A549 (cell line): Measurements from ENCODE around the gene NHLRC2. TPM values are rescaled to one million over a fixed set of nuclear protein-coding genes. Genes with fewer than 3 reads are reported as not detected.

ENCODE experiments used
- ATAC-seq, 2 experiments: fragments of 200-7000 bp in 1 of 2; fragments of >200 bp in 1 of 2; cut with Nextera tagmentation in 1 of 2; cut with Tn5 transposase in 1 of 2; 3 replicates each; pipeline versions ENCODE4 v1.8.0 to v1.9.1; 2018 to 2020; ENCODE audit warnings: mild to moderate bottlenecking in 1 of 2, moderate library complexity in 1 of 2
- CTCF ChIA-PET: fragments of 300-600 bp; sonication (Branson Sonifier 250); formaldehyde crosslinking; extraction: SDS; loops from one replicate; lab custom pipeline; 2021; ENCODE audit warnings: antibody characterized with exemption, inconsistent platforms; lab: Yijun Ruan, JAX
- POLR2A ChIA-PET: fragments of 350-600 bp; formaldehyde crosslinking; extraction: SDS; loops from one replicate; lab custom pipeline; 2021; ENCODE audit warnings: antibody characterized with exemption, inconsistent platforms; lab: Yijun Ruan, JAX
- DNase-seq, 2 experiments: peaks; one replicate each; pipeline versions ENCODE4 v3.0.0 to v3.0.0-alpha.2; 2011 to 2016; ENCODE audit warnings: low read depth in 1 of 2, low spot score in 1 of 2
- FAIRE-seq: peaks from 2 replicates; lab custom pipeline; 2011; peaks lifted over from hg19 to GRCh38; lab: Jason Lieb, UNC
- H3K27ac ChIP-seq, 2 experiments: fragments of >200 bp; sonication (Bioruptor Twin); formaldehyde crosslinking; 3 replicates each; pipeline ENCODE4 v1.5.1; 2016 to 2017
- H3K4me1 ChIP-seq: fragments of >200 bp; sonication (Bioruptor Twin); formaldehyde crosslinking; 3 replicates; pipeline ENCODE4 v1.6.1; 2016
- H3K4me2 ChIP-seq: fragments of >200 bp; sonication (Bioruptor Twin); formaldehyde crosslinking; 3 replicates; pipeline ENCODE4 v1.6.1; 2016
- H3K4me3 ChIP-seq: fragments of >200 bp; sonication (Bioruptor Twin); formaldehyde crosslinking; 3 replicates; pipeline ENCODE4 v1.5.1; 2016
- H3K9me3 ChIP-seq: fragments of >200 bp; sonication (Bioruptor Twin); formaldehyde crosslinking; 3 replicates; pipeline ENCODE4 v1.6.1; 2016
- CEBPB ChIP-seq, 2 experiments: fragments of >200 bp in 1 of 2; sonication (Bioruptor Twin) in 1 of 2; formaldehyde crosslinking in 1 of 2; IDR thresholded peaks; 2 replicates each; pipeline ENCODE4 v1.6.1; 2012 to 2016
- EP300 ChIP-seq, 2 experiments: fragments of >200 bp; sonication (Bioruptor Twin); formaldehyde crosslinking; IDR thresholded peaks; 2 replicates in 1 of 2; 3 replicates in 1 of 2; pipeline ENCODE4 v1.6.1; 2016 to 2017
- ESRRA ChIP-seq: fragments of 150-350 bp; IDR thresholded peaks from 2 replicates; pipeline ENCODE4 v1.6.1; 2014; ENCODE audit warnings: mild to moderate bottlenecking, low read length, borderline replicate concordance
- FOSB ChIP-seq: fragments of 250-450 bp; sonication (Bioruptor Pico); IDR thresholded peaks from 2 replicates; pipeline ENCODE4 v1.5.0; 2020; ENCODE audit warnings: mild to moderate bottlenecking, moderate library complexity
- FOXS1 ChIP-seq: fragments of 250-450 bp; sonication (Bioruptor Pico); IDR thresholded peaks from 2 replicates; pipeline ENCODE4 v1.5.0; 2020; ENCODE audit warnings: mild to moderate bottlenecking, moderate library complexity
- GATA3 ChIP-seq: IDR thresholded peaks from 2 replicates; pipeline ENCODE4 v1.6.1; 2012; ENCODE audit warnings: borderline replicate concordance
- HDAC2 ChIP-seq: fragments of 200-600 bp; sonication (generic); IDR thresholded peaks from 2 replicates; pipeline ENCODE4 v1.6.1; 2016
- HEYL ChIP-seq: fragments of 250-450 bp; sonication (Bioruptor Pico); IDR thresholded peaks from 2 replicates; pipeline ENCODE4 v1.8.0; 2021; ENCODE audit warnings: mild to moderate bottlenecking, moderate library complexity
- HOXA7 ChIP-seq: fragments of 250-450 bp; sonication (Bioruptor Pico); IDR thresholded peaks from 2 replicates; pipeline ENCODE4 v1.5.0; 2020; ENCODE audit warnings: mild to moderate bottlenecking, moderate library complexity
- JUN ChIP-seq, 2 experiments: fragments of >200 bp; sonication (Bioruptor Twin); formaldehyde crosslinking; IDR thresholded peaks; 2 replicates in 1 of 2; 3 replicates in 1 of 2; pipeline ENCODE4 v1.6.1; 2016 to 2017
- JUNB ChIP-seq: fragments of >200 bp; sonication (Bioruptor Twin); formaldehyde crosslinking; IDR thresholded peaks from 2 replicates; pipeline ENCODE4 v1.6.1; 2016
- MAFK ChIP-seq: fragments of 450-650 bp; IDR thresholded peaks from 2 replicates; pipeline ENCODE4 v1.6.1; 2014; ENCODE audit not compliant: partially characterized antibody
- MAZ ChIP-seq: fragments of 150-350 bp; IDR thresholded peaks from 2 replicates; pipeline ENCODE4 v1.6.1; 2014; ENCODE audit warnings: antibody characterized with exemption, low read depth, low read length, borderline replicate concordance
- MYC ChIP-seq: IDR thresholded peaks from 2 replicates; pipeline ENCODE4 v1.6.1; 2012; ENCODE audit warnings: mild to moderate bottlenecking, inconsistent platforms, low read length, improper control_type of control experiment, borderline replicate concordance
- RAD21 ChIP-seq, 2 experiments: fragments of >200 bp in 1 of 2; sonication (Bioruptor Twin) in 1 of 2; formaldehyde crosslinking in 1 of 2; IDR thresholded peaks in 1 of 2; conservative IDR thresholded peaks in 1 of 2; 2 replicates in 1 of 2; 3 replicates in 1 of 2; pipeline ENCODE4 v1.6.1; 2012 to 2018; ENCODE audit warnings: inconsistent platforms in 1 of 2
- SREBF2 ChIP-seq: fragments of 450-650 bp; IDR thresholded peaks from 2 replicates; pipeline ENCODE4 v1.6.1; 2014; ENCODE audit warnings: mild to moderate bottlenecking, moderate library complexity
- WGBS: methylation state at CpG from one replicate; pipeline ENCODE4 v1.1.6; 2017; ENCODE audit errors: missing lambda C conversion rate; 5-methylcytosine and 5-hydroxymethylcytosine counted together
- polyA plus RNA-seq, 4 experiments: library from polyadenylated mRNA; depleted of rRNA in 3 of 4; stranded (reverse); fragments of >200 nt; fragmentation: RNase III in 1 of 4; extraction: RNeasy Plus Mini Kit Qiagen cat#74134 plus additional on column Dnase treatment in 1 of 4; gene quantifications; 2 replicates in 3 of 4; 3 replicates in 1 of 4; pipeline ENCODE4 v1.2.3, GENCODE V29; 2011 to 2017
- TF ChIP-seq, protein P1 (sequence below): fragments of 250-450 bp; sonication (Bioruptor Pico); IDR thresholded peaks from 2 replicates; pipeline ENCODE4 v1.5.0; 2020; ENCODE audit warnings: low read depth, mild to moderate bottlenecking, moderate library complexity
- TF ChIP-seq, protein P2 (sequence below): IDR thresholded peaks from 2 replicates; pipeline ENCODE4 v1.6.1; 2012
- TF ChIP-seq, protein P3 (sequence below): fragments of >200 bp; sonication (Bioruptor Twin); formaldehyde crosslinking; IDR thresholded peaks from 3 replicates; pipeline ENCODE4 v1.6.1; 2016
- TF ChIP-seq, protein P4 (sequence below): fragments of 450-650 bp; IDR thresholded peaks from 2 replicates; pipeline ENCODE4 v1.6.1; 2014; ENCODE audit warnings: antibody characterized with exemption
- TF ChIP-seq, protein P5 (sequence below): fragments of 150-350 bp; IDR thresholded peaks from 2 replicates; pipeline ENCODE4 v1.6.1; 2014; ENCODE audit warnings: low read depth, mild to moderate bottlenecking, low read length
- TF ChIP-seq, protein P6 (sequence below): fragments of 200-600 bp; sonication (generic); IDR thresholded peaks from 2 replicates; pipeline ENCODE4 v1.6.1; 2016; ENCODE audit warnings: antibody characterized with exemption, mild to moderate bottlenecking, moderate library complexity

NHLRC2 gene
- polyA plus RNA-seq, 2 of the 4 experiments (the other 2 are of a cell fraction): 4.9 to 17.3 TPM

DNA sequence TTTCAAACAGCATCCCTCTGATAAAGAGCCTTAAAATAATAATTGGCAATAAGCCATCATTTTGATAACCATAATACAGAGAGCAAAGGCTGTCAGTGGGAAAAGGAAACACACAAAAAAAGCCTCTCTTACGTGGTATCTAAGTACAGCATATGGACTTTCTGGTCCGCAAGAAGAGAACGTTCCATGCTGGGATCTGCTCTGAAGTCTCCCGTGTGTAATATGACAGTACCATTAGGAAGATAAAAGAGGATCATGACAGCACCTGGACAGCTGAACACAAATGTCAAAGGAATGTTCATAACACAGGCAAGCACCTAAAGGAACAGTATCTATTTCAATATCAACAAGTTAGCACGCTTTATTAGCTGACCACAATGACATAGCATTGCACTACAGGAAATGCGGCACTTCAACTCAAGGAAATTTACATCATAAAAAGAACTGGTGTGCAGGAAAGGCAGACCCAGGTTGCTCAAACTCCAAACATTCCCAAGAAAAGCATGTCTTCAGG lies 10.4 kb upstream of the NHLRC2 start (continued):
- TF ChIP-seq, protein P1, sequence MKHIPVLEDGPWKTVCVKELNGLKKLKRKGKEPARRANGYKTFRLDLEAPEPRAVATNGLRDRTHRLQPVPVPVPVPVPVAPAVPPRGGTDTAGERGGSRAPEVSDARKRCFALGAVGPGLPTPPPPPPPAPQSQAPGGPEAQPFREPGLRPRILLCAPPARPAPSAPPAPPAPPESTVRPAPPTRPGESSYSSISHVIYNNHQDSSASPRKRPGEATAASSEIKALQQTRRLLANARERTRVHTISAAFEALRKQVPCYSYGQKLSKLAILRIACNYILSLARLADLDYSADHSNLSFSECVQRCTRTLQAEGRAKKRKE: no peak
- no peak for TF ChIP-seq CEBPB (IDR thresholded peaks at IDR 0.05)
- TF ChIP-seq ESRRA: no peak
- TF ChIP-seq FOXS1 (CRISPR knock-in tag): no peak
- TF ChIP-seq MAZ: no peak
- no peak for TF ChIP-seq HDAC2
- TF ChIP-seq GATA3: no peak
- TF ChIP-seq, protein P2, sequence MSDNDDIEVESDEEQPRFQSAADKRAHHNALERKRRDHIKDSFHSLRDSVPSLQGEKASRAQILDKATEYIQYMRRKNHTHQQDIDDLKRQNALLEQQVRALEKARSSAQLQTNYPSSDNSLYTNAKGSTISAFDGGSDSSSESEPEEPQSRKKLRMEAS: no peak

DNA sequence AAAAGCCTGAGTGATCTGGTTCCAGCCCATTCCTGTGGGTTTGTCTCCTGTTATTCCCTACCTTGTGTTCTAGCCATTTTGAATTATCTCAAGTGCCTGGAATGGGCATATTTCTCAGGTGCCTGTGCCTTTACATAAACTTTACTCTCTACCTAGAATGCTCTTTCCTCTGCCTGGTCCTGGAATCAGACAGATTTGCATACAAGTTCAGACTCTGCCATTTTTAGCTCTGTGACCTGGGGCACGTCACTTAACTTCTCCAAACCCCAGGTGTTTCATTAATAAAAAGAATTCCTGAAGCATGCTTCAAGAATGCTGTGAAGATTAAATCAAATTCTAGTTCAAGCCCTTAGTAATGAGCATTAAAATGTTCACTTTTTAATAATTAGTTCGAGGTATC lies 8.4 kb upstream of the NHLRC2 start:
- ATAC-seq (no peak), FAIRE-seq (no peak), DNase-seq (no peak)
- peaks cover 2% of the 10 kb centered on the region; the same call in 1 of the 3 replicates for H3K4me1 ChIP-seq
- no peak overlapping the region for H3K4me3 ChIP-seq
- H3K27ac ChIP-seq: no peak overlapping the region
- no peaks in the 10 kb centered on the region for H3K9me3 ChIP-seq
- H3K4me2 ChIP-seq: no peak overlapping the region
- ChIA-PET POLR2A (no interaction called here), CTCF (no interaction called here)
- 91% methylated on average over 2 of the region's 2 CpGs for WGBS
- TF ChIP-seq, protein P3, sequence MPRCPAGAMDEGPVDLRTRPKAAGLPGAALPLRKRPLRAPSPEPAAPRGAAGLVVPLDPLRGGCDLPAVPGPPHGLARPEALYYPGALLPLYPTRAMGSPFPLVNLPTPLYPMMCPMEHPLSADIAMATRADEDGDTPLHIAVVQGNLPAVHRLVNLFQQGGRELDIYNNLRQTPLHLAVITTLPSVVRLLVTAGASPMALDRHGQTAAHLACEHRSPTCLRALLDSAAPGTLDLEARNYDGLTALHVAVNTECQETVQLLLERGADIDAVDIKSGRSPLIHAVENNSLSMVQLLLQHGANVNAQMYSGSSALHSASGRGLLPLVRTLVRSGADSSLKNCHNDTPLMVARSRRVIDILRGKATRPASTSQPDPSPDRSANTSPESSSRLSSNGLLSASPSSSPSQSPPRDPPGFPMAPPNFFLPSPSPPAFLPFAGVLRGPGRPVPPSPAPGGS: no peak

DNA sequence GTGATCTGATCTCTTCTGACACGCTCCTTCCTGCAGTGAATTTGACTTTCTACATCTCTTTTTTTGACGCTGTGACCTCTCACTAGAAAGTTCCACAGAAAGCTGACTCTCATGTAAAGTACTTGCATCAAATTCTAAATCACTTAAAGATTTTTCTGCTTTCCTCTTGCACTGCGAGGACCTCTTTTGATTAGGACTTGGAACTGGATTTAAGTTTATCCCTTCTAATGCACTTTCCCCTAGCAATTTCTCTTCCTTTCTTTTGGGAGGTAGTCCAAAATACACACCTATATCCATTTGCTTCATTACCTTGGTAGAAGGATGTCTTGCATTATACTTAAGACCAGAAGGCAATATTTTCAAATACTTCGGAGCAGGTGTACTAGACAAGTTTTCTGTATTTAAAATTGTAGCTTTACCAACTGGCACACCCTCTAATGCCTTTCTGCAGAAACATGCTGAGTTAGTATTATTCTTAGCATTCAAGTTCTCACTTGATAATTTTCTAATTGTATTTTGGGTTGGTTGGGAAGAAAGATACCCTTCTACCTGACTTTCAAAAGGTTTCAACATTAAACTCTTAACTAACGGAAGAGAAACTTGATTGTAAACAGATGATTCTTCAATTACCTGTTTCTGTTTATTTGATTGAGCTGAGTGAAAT lies 5.2 kb upstream of the NHLRC2 start:
- ChIA-PET CTCF (interaction anchor here (1.2 kb wide), 1 partner anchor 170 kb away, joined by 3 read pairs; the partner anchor contains the start of gene CASP7), POLR2A (no interaction called here)
- peaks cover 26% of the 10 kb centered on the region for H3K4me1 ChIP-seq
- no peak overlapping the region for H3K4me2 ChIP-seq
- TF ChIP-seq RAD21 (conservative IDR thresholded peaks at IDR 0.05 in 1 of 2, IDR thresholded peaks at IDR 0.05 in 1 of 2) (0 out of 5 replicates have a peak, but pooled peaks of 1 of the 2 experiments have one; percentile 8), SREBF2 (no peak), MAFK (peak; percentile 39), FOSB (no peak)
- H3K9me3 ChIP-seq: no peaks in the 10 kb centered on the region
- DNase-seq (no peak), ATAC-seq (no peak), FAIRE-seq (peak; percentile 70)
- no peak overlapping the region for H3K4me3 ChIP-seq
- H3K27ac ChIP-seq: no peak overlapping the region
- 97% methylated on average over 5 of the region's 5 CpGs for WGBS

DNA sequence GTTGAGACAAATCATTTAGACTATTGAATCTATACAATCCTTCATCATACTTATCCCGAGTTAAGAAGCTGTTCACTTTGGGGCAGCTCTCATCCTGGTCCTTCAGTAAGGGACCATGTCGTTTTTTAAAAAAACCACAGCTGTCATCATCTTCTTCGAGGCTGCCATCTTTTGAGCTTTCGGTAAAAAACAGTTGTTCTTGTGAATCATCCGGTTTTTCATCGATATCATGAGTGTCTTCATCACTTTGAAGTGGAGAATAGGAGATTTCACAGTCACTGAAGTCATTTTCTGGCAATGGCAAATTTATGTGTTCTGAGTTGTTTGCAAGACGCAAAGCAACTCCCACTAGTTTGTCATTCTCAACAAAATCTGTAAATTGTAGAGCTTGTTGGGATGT lies 4.5 kb upstream of the NHLRC2 start:
- no peak for DNase-seq
- 88% methylated on average over 7 of the region's 7 CpGs for WGBS
- no peak for FAIRE-seq
- ATAC-seq: no peak
- Histone ChIP-seq H3K4me1 (peaks cover 26% of the 10 kb centered on the region), H3K27ac (no peak overlapping the region), H3K4me2 (no peak overlapping the region), H3K4me3 (no peak overlapping the region), H3K9me3 (no peaks in the 10 kb centered on the region)
- ChIA-PET CTCF (no interaction called here), POLR2A (no interaction called here)
- TF ChIP-seq, protein P4, sequence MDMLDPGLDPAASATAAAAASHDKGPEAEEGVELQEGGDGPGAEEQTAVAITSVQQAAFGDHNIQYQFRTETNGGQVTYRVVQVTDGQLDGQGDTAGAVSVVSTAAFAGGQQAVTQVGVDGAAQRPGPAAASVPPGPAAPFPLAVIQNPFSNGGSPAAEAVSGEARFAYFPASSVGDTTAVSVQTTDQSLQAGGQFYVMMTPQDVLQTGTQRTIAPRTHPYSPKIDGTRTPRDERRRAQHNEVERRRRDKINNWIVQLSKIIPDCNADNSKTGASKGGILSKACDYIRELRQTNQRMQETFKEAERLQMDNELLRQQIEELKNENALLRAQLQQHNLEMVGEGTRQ: no peak
- TF ChIP-seq HEYL (no peak), JUNB (no peak), RAD21 (conservative IDR thresholded peaks at IDR 0.05 in 1 of 2, IDR thresholded peaks at IDR 0.05 in 1 of 2) (no peak), MYC (no peak), EP300 (IDR thresholded peaks at IDR 0.05) (no peak), HOXA7 (no peak), JUN (IDR thresholded peaks at IDR 0.05) (no peak)
- TF ChIP-seq, protein P5, sequence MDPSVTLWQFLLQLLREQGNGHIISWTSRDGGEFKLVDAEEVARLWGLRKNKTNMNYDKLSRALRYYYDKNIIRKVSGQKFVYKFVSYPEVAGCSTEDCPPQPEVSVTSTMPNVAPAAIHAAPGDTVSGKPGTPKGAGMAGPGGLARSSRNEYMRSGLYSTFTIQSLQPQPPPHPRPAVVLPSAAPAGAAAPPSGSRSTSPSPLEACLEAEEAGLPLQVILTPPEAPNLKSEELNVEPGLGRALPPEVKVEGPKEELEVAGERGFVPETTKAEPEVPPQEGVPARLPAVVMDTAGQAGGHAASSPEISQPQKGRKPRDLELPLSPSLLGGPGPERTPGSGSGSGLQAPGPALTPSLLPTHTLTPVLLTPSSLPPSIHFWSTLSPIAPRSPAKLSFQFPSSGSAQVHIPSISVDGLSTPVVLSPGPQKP: no peak
- TF ChIP-seq, protein P6, sequence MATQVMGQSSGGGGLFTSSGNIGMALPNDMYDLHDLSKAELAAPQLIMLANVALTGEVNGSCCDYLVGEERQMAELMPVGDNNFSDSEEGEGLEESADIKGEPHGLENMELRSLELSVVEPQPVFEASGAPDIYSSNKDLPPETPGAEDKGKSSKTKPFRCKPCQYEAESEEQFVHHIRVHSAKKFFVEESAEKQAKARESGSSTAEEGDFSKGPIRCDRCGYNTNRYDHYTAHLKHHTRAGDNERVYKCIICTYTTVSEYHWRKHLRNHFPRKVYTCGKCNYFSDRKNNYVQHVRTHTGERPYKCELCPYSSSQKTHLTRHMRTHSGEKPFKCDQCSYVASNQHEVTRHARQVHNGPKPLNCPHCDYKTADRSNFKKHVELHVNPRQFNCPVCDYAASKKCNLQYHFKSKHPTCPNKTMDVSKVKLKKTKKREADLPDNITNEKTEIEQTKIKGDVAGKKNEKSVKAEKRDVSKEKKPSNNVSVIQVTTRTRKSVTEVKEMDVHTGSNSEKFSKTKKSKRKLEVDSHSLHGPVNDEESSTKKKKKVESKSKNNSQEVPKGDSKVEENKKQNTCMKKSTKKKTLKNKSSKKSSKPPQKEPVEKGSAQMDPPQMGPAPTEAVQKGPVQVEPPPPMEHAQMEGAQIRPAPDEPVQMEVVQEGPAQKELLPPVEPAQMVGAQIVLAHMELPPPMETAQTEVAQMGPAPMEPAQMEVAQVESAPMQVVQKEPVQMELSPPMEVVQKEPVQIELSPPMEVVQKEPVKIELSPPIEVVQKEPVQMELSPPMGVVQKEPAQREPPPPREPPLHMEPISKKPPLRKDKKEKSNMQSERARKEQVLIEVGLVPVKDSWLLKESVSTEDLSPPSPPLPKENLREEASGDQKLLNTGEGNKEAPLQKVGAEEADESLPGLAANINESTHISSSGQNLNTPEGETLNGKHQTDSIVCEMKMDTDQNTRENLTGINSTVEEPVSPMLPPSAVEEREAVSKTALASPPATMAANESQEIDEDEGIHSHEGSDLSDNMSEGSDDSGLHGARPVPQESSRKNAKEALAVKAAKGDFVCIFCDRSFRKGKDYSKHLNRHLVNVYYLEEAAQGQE: no peak
